ENCODE data around the gene LINC00632. TPM values are rescaled to one million over a fixed set of nuclear protein-coding genes. Genes with fewer than 3 reads are reported as not detected.
A peak's percentile ranks its signal among the peaks of the same experiment; 100 is the strongest.
"Not testable (repeated sequence)": the region's sequence is repeated elsewhere in the genome, so short reads cannot be mapped to it uniquely, and the experiment has no call there.

The LINC00632 gene
- total RNA-seq (not detected), polyA plus RNA-seq (not detected)

DNA sequence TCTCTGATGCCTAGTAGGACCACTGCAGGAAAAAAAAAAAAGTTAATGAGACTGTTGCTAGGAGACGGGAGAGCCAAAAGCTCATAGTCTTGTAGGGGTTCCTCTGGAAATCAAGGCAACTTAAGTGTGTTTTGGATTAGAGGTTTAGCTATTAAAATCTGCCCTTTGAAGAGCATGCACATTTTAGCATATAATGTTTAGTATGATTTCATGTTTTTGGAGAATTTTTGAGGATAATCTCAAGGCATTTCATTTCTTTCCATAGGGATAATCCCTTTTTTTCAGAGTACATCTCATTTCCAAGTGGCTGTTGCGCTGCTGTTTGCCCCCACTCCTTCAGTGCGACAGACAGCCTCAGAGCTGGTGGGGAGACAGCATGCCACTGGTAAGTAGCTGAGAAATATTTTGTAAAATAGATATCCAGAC, at the start of gene LINC00632:
Gene LINC00632, plus strand, starts transcription at position 339 of the 426 bp plus-strand sequence.
- H3K4me3 Mint-ChIP-seq = no peak within 1 kb of the TSS
- ChIA-PET POLR2A (no interaction called here), CTCF (no interaction called here)
- no peaks in the 10 kb centered on the region for H3K36me3 ChIP-seq (ENCODE audit: insufficient read depth, low read length)
- peaks cover 0 to 2% (median 0%) of the 10 kb centered on the region in 5 donors for H3K9me3 Mint-ChIP-seq
- H3K4me3 ChIP-seq (ENCODE audit: low read length) = no peak within 1 kb of the TSS
- no peak within 1 kb of the TSS for H3K27ac ChIP-seq (ENCODE audit: low read depth, low read length)
- H3K36me3 Mint-ChIP-seq = no peaks in the 10 kb centered on the region
- H3K4me1 ChIP-seq (ENCODE audit: insufficient read depth, low read length) = no peaks in the 10 kb centered on the region
- peaks cover 0 to 3% of the 10 kb centered on the region in 2 donors for H3K27me3 Mint-ChIP-seq
- no peak within 1 kb of the TSS for H3K27ac Mint-ChIP-seq
- H3K9me3 ChIP-seq (ENCODE audit: low read length) = no peaks in the 10 kb centered on the region
- no peaks in the 10 kb centered on the region for H3K4me1 Mint-ChIP-seq
- no peaks in the 10 kb centered on the region for H3K27me3 ChIP-seq (ENCODE audit: insufficient read depth, low read length, poor library complexity, severe bottlenecking)
- DNase-seq = no peak

GRCh38 chrX:140661643-140662042, 47.9 kb upstream of the LINC00632 start:
- no peak overlapping the region for H3K27ac ChIP-seq (ENCODE audit: low read depth, low read length)
- H3K27me3 Mint-ChIP-seq = no peaks in the 10 kb centered on the region
- H3K36me3 ChIP-seq (ENCODE audit: insufficient read depth, low read length) = no peaks in the 10 kb centered on the region
- no peaks in the 10 kb centered on the region for H3K36me3 Mint-ChIP-seq
- ChIA-PET POLR2A (no interaction called here), CTCF (no interaction called here)
- no peaks in the 10 kb centered on the region for H3K9me3 Mint-ChIP-seq
- no peak overlapping the region for H3K27ac Mint-ChIP-seq
- DNase-seq = no peak
- no peaks in the 10 kb centered on the region for H3K9me3 ChIP-seq (ENCODE audit: low read length)
- H3K4me3 ChIP-seq (ENCODE audit: low read length) = no peak overlapping the region
- H3K4me1 ChIP-seq (ENCODE audit: insufficient read depth, low read length) = no peaks in the 10 kb centered on the region
- no peak overlapping the region for H3K4me3 Mint-ChIP-seq
- no peaks in the 10 kb centered on the region for H3K27me3 ChIP-seq (ENCODE audit: insufficient read depth, low read length, poor library complexity, severe bottlenecking)
- H3K4me1 Mint-ChIP-seq = no peaks in the 10 kb centered on the region

DNA sequence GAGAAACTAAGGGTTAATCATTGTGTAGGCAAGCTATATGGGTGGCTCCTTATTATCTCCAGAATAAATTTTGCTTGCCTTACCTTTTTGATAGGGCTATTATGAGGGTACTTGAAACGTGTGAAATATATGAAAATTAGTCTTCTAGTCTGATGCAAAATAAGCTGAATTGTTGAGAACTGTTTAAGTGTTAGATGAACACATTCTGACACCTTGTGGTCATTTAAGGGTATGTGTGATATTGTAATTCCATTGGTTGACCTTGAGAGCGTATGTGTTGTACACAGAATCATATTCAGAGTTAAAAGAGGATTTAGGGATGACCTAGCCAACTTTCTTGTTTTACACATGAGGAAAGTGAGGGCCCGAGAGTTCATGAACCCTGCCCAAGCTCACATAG, 44.6 kb upstream of the LINC00632 start:
- Mint-ChIP-seq H3K4me3 (no peak overlapping the region), H3K36me3 (no peaks in the 10 kb centered on the region), H3K4me1 (no peaks in the 10 kb centered on the region), H3K27ac (no peak overlapping the region), H3K9me3 (no peaks in the 10 kb centered on the region), H3K27me3 (no peaks in the 10 kb centered on the region)
- ChIA-PET CTCF (no interaction called here), POLR2A (no interaction called here)
- no peaks in the 10 kb centered on the region for H3K36me3 ChIP-seq (ENCODE audit: insufficient read depth, low read length)
- H3K27me3 ChIP-seq (ENCODE audit: insufficient read depth, low read length, poor library complexity, severe bottlenecking) = no peaks in the 10 kb centered on the region
- H3K9me3 ChIP-seq (ENCODE audit: low read length) = no peaks in the 10 kb centered on the region
- DNase-seq = no peak
- no peaks in the 10 kb centered on the region for H3K4me1 ChIP-seq (ENCODE audit: insufficient read depth, low read length)
- H3K4me3 ChIP-seq (ENCODE audit: low read length) = no peak overlapping the region
- H3K27ac ChIP-seq (ENCODE audit: low read depth, low read length) = no peak overlapping the region

DNA sequence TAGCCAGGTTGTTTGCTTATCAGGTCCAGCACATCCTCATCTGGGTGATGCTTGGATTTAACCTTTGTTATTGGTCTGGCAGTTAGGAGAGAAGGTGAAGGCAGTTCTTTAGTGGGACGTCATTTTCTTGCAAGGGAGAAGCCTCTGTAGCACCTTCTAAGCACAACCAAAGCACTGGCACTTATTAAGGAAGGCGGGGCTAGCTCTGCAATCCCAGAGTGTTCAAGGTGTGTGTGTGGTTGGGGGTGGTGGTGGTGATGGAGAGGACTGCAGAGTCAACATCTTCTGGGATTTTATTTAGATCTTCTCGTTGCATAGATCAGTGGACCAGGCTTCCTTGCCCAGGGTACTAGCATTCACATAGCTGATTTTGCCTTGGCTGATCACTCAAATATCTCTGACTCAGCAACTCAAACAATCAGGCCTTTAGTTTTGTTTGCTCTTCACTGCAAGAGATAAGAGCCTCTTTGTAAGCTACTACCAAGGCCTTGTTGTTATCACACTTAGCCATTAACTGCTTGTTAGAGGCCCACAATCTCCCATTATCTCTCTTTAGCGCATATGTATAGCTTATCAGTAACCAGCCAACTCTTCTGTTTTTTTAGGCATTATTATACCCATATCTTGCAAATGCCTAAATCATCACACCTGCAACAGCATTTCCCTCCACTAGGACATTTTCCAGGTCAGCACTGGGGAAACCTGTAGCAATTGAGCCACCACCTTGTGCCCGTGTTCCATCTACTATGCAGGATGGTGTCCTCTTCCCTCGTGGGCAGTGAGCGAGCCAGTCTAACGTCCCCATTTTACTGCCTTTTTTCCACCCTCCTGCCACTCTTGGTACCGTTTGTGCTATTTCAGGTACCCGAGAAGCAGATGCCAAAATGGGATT, 36.5 kb upstream of the LINC00632 start:
- Mint-ChIP-seq H3K36me3 (no peaks in the 10 kb centered on the region), H3K4me1 (no peaks in the 10 kb centered on the region), H3K27me3 (peaks cover 0 to 3% of the 10 kb centered on the region in 2 donors), H3K4me3 (no peak overlapping the region), H3K9me3 (no peaks in the 10 kb centered on the region), H3K27ac (peak overlapping the region in 1 of 8 donors; percentile 24)
- Histone ChIP-seq H3K27ac (ENCODE audit: low read depth, low read length) (no peak overlapping the region), H3K27me3 (ENCODE audit: insufficient read depth, low read length, poor library complexity, severe bottlenecking) (no peaks in the 10 kb centered on the region), H3K4me1 (ENCODE audit: insufficient read depth, low read length) (no peaks in the 10 kb centered on the region), H3K4me3 (ENCODE audit: low read length) (no peak overlapping the region), H3K36me3 (ENCODE audit: insufficient read depth, low read length) (no peaks in the 10 kb centered on the region), H3K9me3 (ENCODE audit: low read length) (no peaks in the 10 kb centered on the region)
- DNase-seq = no peak
- POLR2A ChIA-PET = no interaction called here
- CTCF ChIA-PET = no interaction called here

DNA sequence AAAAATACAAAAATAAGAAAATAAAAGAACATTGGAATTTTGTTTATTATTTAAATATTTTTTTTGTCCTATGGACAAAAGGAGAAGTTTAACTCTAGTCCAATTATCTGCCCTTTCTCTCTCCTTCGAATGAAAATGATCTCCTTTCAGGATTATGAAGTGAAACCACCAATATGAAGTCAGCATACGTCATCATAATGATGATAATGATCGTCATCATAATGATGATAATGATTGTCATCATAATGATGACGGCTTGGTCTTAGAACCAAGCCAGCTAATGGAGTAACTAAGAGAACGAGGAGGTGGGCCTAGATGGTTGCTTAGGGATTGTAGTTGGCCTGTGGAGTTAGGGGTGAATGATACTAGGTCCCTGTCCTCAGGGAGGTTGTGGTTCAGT, 21.9 kb upstream of the LINC00632 start:
- Mint-ChIP-seq H3K4me1 (no peaks in the 10 kb centered on the region), H3K4me3 (no peak overlapping the region), H3K27ac (no peak overlapping the region), H3K36me3 (no peaks in the 10 kb centered on the region), H3K27me3 (peaks cover 0 to 2% of the 10 kb centered on the region in 2 donors), H3K9me3 (peaks cover 0 to 6% (median 2%) of the 10 kb centered on the region in 5 donors)
- POLR2A ChIA-PET = no interaction called here
- Histone ChIP-seq H3K36me3 (ENCODE audit: insufficient read depth, low read length) (no peaks in the 10 kb centered on the region), H3K27me3 (ENCODE audit: insufficient read depth, low read length, poor library complexity, severe bottlenecking) (no peaks in the 10 kb centered on the region), H3K9me3 (ENCODE audit: low read length) (no peaks in the 10 kb centered on the region), H3K4me1 (ENCODE audit: insufficient read depth, low read length) (no peaks in the 10 kb centered on the region), H3K4me3 (ENCODE audit: low read length) (no peak overlapping the region), H3K27ac (ENCODE audit: low read depth, low read length) (no peak overlapping the region)
- CTCF ChIA-PET = no interaction called here
- no peak for DNase-seq

GRCh38 chrX:140691596-140691995, 18.0 kb upstream of the LINC00632 start:
- POLR2A ChIA-PET; H3K9me3 Mint-ChIP-seq; H3K36me3 Mint-ChIP-seq; H3K36me3 ChIP-seq (ENCODE audit: insufficient read depth, low read length); H3K4me3 Mint-ChIP-seq; DNase-seq; H3K4me3 ChIP-seq (ENCODE audit: low read length); H3K27me3 Mint-ChIP-seq; H3K27ac ChIP-seq (ENCODE audit: low read depth, low read length); CTCF ChIA-PET; H3K9me3 ChIP-seq (ENCODE audit: low read length); H3K4me1 ChIP-seq (ENCODE audit: insufficient read depth, low read length); H3K4me1 Mint-ChIP-seq; H3K27me3 ChIP-seq (ENCODE audit: insufficient read depth, low read length, poor library complexity, severe bottlenecking): not testable (repeated sequence)
- peak overlapping the region in 1 of 8 donors; percentile 6 for H3K27ac Mint-ChIP-seq

DNA sequence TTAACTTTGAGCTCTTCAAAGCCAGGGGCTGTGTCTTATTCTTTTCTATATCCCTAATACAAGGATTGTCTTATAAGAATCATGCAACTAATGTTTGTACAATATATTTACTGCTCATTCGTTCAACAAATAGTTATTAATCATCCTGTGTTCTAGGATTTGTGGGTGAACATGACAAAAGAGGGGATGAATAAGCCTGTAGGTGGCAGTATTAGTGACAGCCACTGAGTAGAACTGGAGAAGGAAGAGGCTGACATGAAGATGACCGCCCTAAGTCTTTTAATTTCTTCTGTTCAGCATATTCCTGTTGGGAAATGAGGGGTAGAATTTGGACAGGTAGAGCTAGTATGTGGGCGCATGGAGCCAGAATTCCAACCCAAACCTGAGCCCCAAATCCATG, 11.9 kb upstream of the LINC00632 start:
- no peaks in the 10 kb centered on the region for H3K4me1 Mint-ChIP-seq
- DNase-seq = no peak
- H3K36me3 ChIP-seq (ENCODE audit: insufficient read depth, low read length) = no peaks in the 10 kb centered on the region
- no peaks in the 10 kb centered on the region for H3K36me3 Mint-ChIP-seq
- no peak overlapping the region for H3K4me3 Mint-ChIP-seq
- peaks cover 0 to 4% of the 10 kb centered on the region in 2 donors for H3K27me3 Mint-ChIP-seq
- H3K9me3 Mint-ChIP-seq = peaks cover 0 to 2% (median 0%) of the 10 kb centered on the region in 5 donors
- no peak overlapping the region for H3K27ac Mint-ChIP-seq
- ChIA-PET CTCF (no interaction called here), POLR2A (no interaction called here)
- H3K4me1 ChIP-seq (ENCODE audit: insufficient read depth, low read length) = no peaks in the 10 kb centered on the region
- no peak overlapping the region for H3K4me3 ChIP-seq (ENCODE audit: low read length)
- no peaks in the 10 kb centered on the region for H3K27me3 ChIP-seq (ENCODE audit: insufficient read depth, low read length, poor library complexity, severe bottlenecking)
- H3K9me3 ChIP-seq (ENCODE audit: low read length) = no peaks in the 10 kb centered on the region
- no peak overlapping the region for H3K27ac ChIP-seq (ENCODE audit: low read depth, low read length)

- Mint-ChIP-seq H3K4me3 (no peak overlapping the region), H3K27ac (no peak overlapping the region), H3K9me3 (peaks cover 0 to 2% (median 0%) of the 10 kb centered on the region in 5 donors), H3K36me3 (no peaks in the 10 kb centered on the region), H3K4me1 (no peaks in the 10 kb centered on the region), H3K27me3 (peaks cover 0 to 4% of the 10 kb centered on the region in 2 donors)
- H3K9me3 ChIP-seq (ENCODE audit: low read length) = no peaks in the 10 kb centered on the region
- H3K4me1 ChIP-seq (ENCODE audit: insufficient read depth, low read length) = no peaks in the 10 kb centered on the region
- POLR2A ChIA-PET = no interaction called here
- H3K36me3 ChIP-seq (ENCODE audit: insufficient read depth, low read length) = no peaks in the 10 kb centered on the region
- CTCF ChIA-PET = no interaction called here
- DNase-seq = no peak
- H3K4me3 ChIP-seq (ENCODE audit: low read length) = no peak overlapping the region
- H3K27ac ChIP-seq (ENCODE audit: low read depth, low read length) = no peak overlapping the region
- no peaks in the 10 kb centered on the region for H3K27me3 ChIP-seq (ENCODE audit: insufficient read depth, low read length, poor library complexity, severe bottlenecking)
Measured at GRCh38 chrX:140701480-140701879, 8.1 kb upstream of the LINC00632 start.
